SIG-M5 treated with dmso at 0.1 percent for 504 hours (cell line): ENCODE results near the gene AFF3.

Source experiments
- DNase-seq: peaks from one replicate; lab custom pipeline; 2025; ENCODE audit not compliant: unreplicated experiment; lab: John Stamatoyannopoulos, UW

Gene AFF3

GRCh38 chr2:99622534-99622933, 519.9 kb downstream of the AFF3 start:
- no peak for DNase-seq

- no peak for DNase-seq
Measured at GRCh38 chr2:99621774-99622173, 520.6 kb downstream of the AFF3 start.

GRCh38 chr2:99621106-99621505, 521.3 kb downstream of the AFF3 start:
- DNase-seq = no peak

GRCh38 chr2:99619151-99619550, 523.2 kb downstream of the AFF3 start:
- DNase-seq = no peak

GRCh38 chr2:99618579-99619097, 523.8 kb downstream of the AFF3 start:
- no peak for DNase-seq

GRCh38 chr2:99617811-99618210, 524.6 kb downstream of the AFF3 start:
- no peak for DNase-seq

- no peak for DNase-seq
Measured at GRCh38 chr2:99615247-99615771, 527.1 kb downstream of the AFF3 start.

- DNase-seq = no peak
Measured at GRCh38 chr2:99613980-99614379, 528.4 kb downstream of the AFF3 start.

GRCh38 chr2:99611786-99612185, 530.6 kb downstream of the AFF3 start:
- no peak for DNase-seq

- no peak for DNase-seq
Measured at GRCh38 chr2:99611034-99611433, 531.4 kb downstream of the AFF3 start.

GRCh38 chr2:99609851-99610381, 532.5 kb downstream of the AFF3 start:
- DNase-seq = no peak

- no peak for DNase-seq
Measured at GRCh38 chr2:99608861-99609260, 533.5 kb downstream of the AFF3 start.

- no peak for DNase-seq
Measured at GRCh38 chr2:99607861-99608491, 534.4 kb downstream of the AFF3 start.

- no peak for DNase-seq
Measured at GRCh38 chr2:99607454-99607853, 534.9 kb downstream of the AFF3 start.

- no peak for DNase-seq
Measured at GRCh38 chr2:99605036-99605435, 537.4 kb downstream of the AFF3 start.

- DNase-seq = no peak
Measured at GRCh38 chr2:99602476-99602875, 539.9 kb downstream of the AFF3 start.

GRCh38 chr2:99600981-99601651, 541.3 kb downstream of the AFF3 start:
- DNase-seq = no peak

GRCh38 chr2:99598441-99598840, 543.9 kb downstream of the AFF3 start:
- no peak for DNase-seq

GRCh38 chr2:99597616-99598015, 544.8 kb downstream of the AFF3 start:
- DNase-seq = no peak

GRCh38 chr2:99595373-99595772, 547.0 kb downstream of the AFF3 start:
- no peak for DNase-seq

GRCh38 chr2:99593692-99594427, 548.5 kb downstream of the AFF3 start:
- no peak for DNase-seq
